ENCODE data around the gene PRR5. TPM values are rescaled to one million over a fixed set of nuclear protein-coding genes. Genes with fewer than 3 reads are reported as not detected.

PRR5 gene
- total and polyA plus RNA-seq, 2 experiments from 2014 or later = 15.3 to 31.4 TPM

DNA sequence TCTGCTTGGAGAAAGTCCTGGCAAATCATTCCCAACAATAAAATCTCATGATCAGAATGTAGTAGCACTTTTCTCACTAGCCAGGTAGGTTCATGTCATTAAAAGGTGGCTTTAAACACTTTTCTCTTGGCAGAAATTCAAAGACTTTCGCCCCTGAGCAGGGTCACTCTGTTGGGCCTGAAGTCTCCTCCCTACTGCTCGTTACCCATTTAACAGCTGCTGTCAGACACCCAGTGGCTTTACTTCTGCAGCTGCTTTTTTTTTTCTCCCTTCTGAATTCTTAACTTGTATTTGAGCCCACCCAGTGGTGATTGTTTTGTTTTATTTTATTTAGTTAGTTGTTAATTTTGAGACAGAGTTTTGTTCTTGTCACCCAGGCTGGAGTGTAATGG, 75.4 kb downstream of the PRR5 start (continued):
- TF ChIP-seq, protein P1, sequence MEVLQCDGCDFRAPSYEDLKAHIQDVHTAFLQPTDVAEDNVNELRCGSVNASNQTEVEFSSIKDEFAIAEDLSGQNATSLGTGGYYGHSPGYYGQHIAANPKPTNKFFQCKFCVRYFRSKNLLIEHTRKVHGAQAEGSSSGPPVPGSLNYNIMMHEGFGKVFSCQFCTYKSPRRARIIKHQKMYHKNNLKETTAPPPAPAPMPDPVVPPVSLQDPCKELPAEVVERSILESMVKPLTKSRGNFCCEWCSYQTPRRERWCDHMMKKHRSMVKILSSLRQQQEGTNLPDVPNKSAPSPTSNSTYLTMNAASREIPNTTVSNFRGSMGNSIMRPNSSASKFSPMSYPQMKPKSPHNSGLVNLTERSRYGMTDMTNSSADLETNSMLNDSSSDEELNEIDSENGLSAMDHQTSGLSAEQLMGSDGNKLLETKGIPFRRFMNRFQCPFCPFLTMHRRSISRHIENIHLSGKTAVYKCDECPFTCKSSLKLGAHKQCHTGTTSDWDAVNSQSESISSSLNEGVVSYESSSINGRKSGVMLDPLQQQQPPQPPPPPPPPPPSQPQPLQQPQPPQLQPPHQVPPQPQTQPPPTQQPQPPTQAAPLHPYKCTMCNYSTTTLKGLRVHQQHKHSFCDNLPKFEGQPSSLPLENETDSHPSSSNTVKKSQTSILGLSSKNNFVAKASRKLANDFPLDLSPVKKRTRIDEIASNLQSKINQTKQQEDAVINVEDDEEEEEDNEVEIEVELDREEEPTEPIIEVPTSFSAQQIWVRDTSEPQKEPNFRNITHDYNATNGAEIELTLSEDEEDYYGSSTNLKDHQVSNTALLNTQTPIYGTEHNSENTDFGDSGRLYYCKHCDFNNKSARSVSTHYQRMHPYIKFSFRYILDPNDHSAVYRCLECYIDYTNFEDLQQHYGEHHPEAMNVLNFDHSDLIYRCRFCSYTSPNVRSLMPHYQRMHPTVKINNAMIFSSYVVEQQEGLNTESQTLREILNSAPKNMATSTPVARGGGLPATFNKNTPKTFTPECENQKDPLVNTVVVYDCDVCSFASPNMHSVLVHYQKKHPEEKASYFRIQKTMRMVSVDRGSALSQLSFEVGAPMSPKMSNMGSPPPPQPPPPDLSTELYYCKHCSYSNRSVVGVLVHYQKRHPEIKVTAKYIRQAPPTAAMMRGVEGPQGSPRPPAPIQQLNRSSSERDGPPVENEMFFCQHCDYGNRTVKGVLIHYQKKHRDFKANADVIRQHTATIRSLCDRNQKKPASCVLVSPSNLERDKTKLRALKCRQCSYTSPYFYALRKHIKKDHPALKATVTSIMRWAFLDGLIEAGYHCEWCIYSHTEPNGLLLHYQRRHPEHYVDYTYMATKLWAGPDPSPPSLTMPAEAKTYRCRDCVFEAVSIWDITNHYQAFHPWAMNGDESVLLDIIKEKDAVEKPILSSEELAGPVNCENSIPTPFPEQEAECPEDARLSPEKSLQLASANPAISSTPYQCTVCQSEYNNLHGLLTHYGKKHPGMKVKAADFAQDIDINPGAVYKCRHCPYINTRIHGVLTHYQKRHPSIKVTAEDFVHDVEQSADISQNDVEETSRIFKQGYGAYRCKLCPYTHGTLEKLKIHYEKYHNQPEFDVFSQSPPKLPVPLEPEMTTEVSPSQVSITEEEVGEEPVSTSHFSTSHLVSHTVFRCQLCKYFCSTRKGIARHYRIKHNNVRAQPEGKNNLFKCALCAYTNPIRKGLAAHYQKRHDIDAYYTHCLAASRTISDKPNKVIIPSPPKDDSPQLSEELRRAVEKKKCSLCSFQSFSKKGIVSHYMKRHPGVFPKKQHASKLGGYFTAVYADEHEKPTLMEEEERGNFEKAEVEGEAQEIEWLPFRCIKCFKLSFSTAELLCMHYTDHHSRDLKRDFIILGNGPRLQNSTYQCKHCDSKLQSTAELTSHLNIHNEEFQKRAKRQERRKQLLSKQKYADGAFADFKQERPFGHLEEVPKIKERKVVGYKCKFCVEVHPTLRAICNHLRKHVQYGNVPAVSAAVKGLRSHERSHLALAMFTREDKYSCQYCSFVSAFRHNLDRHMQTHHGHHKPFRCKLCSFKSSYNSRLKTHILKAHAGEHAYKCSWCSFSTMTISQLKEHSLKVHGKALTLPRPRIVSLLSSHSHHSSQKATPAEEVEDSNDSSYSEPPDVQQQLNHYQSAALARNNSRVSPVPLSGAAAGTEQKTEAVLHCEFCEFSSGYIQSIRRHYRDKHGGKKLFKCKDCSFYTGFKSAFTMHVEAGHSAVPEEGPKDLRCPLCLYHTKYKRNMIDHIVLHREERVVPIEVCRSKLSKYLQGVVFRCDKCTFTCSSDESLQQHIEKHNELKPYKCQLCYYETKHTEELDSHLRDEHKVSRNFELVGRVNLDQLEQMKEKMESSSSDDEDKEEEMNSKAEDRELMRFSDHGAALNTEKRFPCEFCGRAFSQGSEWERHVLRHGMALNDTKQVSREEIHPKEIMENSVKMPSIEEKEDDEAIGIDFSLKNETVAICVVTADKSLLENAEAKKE (CRISPR knock-in tag; IDR thresholded peaks at IDR 0.05) = no peak

DNA sequence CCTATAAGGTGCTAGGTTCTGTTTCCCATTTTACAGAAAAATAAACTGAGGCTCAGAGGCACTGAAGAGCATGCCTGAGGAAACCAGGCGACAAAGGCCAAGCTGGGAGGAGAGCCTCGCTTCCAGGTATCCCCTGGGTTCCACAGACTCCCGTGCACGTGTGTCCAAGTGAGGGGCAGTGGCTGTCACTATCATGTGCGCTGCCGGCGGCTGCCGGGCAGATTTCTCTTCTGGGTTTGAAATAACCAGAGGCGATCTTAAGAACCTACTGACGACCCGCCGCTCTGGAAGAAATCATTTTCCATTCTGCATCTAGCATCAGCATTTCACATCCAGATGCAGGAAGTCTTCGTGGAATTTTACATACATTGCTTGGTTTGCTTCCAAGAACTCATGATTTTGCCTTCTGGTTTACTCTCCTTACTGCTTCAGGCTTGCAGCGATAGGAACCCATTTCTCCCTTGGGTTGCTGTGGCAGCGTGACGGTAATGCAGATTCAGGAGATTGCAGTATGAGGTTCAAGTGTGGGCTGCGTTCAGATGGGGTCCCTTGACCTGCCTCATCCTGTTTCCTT, 79.0 kb downstream of the PRR5 start:
- Mint-ChIP-seq H3K9me3 (no peaks in the 10 kb centered on the region), H3K27me3 (ENCODE audit: insufficient read depth, low read depth, poor library complexity) (peaks cover 11% of the 10 kb centered on the region), H3K27ac (no peak overlapping the region), H3K4me1 (peaks cover 22% of the 10 kb centered on the region), H3K4me3 (no peak overlapping the region), H3K36me3 (ENCODE audit: low read depth) (peaks cover 16% of the 10 kb centered on the region)
- Histone ChIP-seq H3F3A (replicated peaks; ENCODE audit: low read depth) (no peaks in the 10 kb centered on the region; the same call in 1 of the 2 replicates), H2AFZ (no peak overlapping the region), H3K79me2 (replicated peaks; ENCODE audit: insufficient read depth) (peaks cover 46% of the 10 kb centered on the region), H3K27me3 (ENCODE audit: insufficient read depth) (no peaks in the 10 kb centered on the region), H4K20me1 (replicated peaks; ENCODE audit: insufficient read depth) (peaks cover 26% of the 10 kb centered on the region), H3K36me3 (ENCODE audit: insufficient read depth) (no peaks in the 10 kb centered on the region), H3K4me1 (ENCODE audit: insufficient read depth) (no peaks in the 10 kb centered on the region; the same call in 1 of the 2 replicates), H3K9me2 (ENCODE audit: insufficient read depth) (no peaks in the 10 kb centered on the region), H3K27ac (ENCODE audit: low read depth) (no peak overlapping the region), H3K4me2 (no peak overlapping the region), H3K4me3 (no peak overlapping the region)
- DNase-seq (ENCODE audit: low spot score) (no peak), ATAC-seq (no peak)
- TF ChIP-seq, protein P2, sequence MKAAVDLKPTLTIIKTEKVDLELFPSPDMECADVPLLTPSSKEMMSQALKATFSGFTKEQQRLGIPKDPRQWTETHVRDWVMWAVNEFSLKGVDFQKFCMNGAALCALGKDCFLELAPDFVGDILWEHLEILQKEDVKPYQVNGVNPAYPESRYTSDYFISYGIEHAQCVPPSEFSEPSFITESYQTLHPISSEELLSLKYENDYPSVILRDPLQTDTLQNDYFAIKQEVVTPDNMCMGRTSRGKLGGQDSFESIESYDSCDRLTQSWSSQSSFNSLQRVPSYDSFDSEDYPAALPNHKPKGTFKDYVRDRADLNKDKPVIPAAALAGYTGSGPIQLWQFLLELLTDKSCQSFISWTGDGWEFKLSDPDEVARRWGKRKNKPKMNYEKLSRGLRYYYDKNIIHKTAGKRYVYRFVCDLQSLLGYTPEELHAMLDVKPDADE (IDR thresholded peaks at IDR 0.05) = no peak
- TF ChIP-seq EZH2 (IDR thresholded peaks at IDR 0.05; ENCODE audit: low read depth, unreplicated experiment) (no peak), POLR2AphosphoS5 (IDR thresholded peaks at IDR 0.05; ENCODE audit: low read depth) (no peak)
- TF ChIP-seq, protein P3, sequence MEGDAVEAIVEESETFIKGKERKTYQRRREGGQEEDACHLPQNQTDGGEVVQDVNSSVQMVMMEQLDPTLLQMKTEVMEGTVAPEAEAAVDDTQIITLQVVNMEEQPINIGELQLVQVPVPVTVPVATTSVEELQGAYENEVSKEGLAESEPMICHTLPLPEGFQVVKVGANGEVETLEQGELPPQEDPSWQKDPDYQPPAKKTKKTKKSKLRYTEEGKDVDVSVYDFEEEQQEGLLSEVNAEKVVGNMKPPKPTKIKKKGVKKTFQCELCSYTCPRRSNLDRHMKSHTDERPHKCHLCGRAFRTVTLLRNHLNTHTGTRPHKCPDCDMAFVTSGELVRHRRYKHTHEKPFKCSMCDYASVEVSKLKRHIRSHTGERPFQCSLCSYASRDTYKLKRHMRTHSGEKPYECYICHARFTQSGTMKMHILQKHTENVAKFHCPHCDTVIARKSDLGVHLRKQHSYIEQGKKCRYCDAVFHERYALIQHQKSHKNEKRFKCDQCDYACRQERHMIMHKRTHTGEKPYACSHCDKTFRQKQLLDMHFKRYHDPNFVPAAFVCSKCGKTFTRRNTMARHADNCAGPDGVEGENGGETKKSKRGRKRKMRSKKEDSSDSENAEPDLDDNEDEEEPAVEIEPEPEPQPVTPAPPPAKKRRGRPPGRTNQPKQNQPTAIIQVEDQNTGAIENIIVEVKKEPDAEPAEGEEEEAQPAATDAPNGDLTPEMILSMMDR (conservative IDR thresholded peaks at IDR 0.05; ENCODE audit: low read depth in 2 of 2) = no peak
- TF ChIP-seq, protein P4, sequence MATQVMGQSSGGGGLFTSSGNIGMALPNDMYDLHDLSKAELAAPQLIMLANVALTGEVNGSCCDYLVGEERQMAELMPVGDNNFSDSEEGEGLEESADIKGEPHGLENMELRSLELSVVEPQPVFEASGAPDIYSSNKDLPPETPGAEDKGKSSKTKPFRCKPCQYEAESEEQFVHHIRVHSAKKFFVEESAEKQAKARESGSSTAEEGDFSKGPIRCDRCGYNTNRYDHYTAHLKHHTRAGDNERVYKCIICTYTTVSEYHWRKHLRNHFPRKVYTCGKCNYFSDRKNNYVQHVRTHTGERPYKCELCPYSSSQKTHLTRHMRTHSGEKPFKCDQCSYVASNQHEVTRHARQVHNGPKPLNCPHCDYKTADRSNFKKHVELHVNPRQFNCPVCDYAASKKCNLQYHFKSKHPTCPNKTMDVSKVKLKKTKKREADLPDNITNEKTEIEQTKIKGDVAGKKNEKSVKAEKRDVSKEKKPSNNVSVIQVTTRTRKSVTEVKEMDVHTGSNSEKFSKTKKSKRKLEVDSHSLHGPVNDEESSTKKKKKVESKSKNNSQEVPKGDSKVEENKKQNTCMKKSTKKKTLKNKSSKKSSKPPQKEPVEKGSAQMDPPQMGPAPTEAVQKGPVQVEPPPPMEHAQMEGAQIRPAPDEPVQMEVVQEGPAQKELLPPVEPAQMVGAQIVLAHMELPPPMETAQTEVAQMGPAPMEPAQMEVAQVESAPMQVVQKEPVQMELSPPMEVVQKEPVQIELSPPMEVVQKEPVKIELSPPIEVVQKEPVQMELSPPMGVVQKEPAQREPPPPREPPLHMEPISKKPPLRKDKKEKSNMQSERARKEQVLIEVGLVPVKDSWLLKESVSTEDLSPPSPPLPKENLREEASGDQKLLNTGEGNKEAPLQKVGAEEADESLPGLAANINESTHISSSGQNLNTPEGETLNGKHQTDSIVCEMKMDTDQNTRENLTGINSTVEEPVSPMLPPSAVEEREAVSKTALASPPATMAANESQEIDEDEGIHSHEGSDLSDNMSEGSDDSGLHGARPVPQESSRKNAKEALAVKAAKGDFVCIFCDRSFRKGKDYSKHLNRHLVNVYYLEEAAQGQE (IDR thresholded peaks at IDR 0.05; ENCODE audit: unreplicated experiment) = no peak

Data from GM23338 (cell line).